ENCODE data around the gene FBXW2.
"Not testable (repeated sequence)": the region's sequence is repeated elsewhere in the genome, so short reads cannot be mapped to it uniquely, and the experiment has no call there.

The FBXW2 gene

GRCh38 chr9:120792898-120793765, at the start of gene FBXW2:
Gene FBXW2 (minus strand): TSS chr9:120793416. CDS start chr9:120788258, 5,158 bp downstream.
- peak; percentile 91 for DNase-seq (ENCODE audit: low spot score)

DNA sequence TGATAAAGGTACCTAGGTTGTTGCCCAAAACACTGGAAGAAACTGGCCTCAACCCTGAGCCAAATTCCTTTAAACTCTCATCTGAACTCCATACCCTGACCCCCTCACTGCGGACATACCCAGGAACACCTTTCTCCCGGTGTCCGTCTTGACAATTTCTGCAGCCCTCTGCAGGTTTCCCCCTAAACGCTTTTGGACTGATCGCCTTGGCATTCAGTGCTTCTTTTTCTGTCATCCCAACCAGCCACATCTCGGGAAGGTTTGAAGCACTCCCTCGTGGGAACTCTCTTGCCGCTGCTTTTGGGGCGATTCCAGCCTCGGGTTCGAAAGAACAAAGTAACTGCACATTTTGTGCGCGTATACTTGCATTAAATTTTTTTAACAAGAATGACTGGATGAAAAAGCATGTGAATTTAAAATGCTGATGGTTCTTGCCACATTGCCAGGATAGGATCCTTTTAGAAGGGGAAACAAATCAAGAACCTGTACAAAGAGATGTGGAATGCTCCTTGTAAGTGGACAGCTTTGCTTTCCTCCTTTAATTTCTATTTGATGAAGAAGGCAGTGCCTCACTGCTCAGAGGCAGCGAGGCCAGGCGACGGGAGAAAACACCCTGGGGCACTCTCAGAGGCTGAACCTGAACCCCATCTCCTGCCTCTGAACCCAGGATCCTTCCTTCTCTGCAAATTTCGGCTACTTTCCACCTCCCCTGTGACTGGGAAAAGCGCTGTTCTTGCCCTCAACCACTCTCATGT, 48.9 kb upstream of the FBXW2 start:
- no peak for DNase-seq (ENCODE audit: low spot score)

GRCh38 chr9:120839146-120839545, 45.9 kb upstream of the FBXW2 start:
- no peak for DNase-seq (ENCODE audit: low spot score)

GRCh38 chr9:120837921-120838320, 44.7 kb upstream of the FBXW2 start:
- no peak for DNase-seq (ENCODE audit: low spot score)

GRCh38 chr9:120833325-120833724, 40.1 kb upstream of the FBXW2 start:
- no peak for DNase-seq (ENCODE audit: low spot score)

GRCh38 chr9:120832807-120833206, 39.6 kb upstream of the FBXW2 start:
- no peak for DNase-seq (ENCODE audit: low spot score)

- no peak for DNase-seq (ENCODE audit: low spot score)
Observed at GRCh38 chr9:120830865-120831264, 37.6 kb upstream of the FBXW2 start.

- no peak for DNase-seq (ENCODE audit: low spot score)
Observed at GRCh38 chr9:120830151-120830550, 36.9 kb upstream of the FBXW2 start.

DNA sequence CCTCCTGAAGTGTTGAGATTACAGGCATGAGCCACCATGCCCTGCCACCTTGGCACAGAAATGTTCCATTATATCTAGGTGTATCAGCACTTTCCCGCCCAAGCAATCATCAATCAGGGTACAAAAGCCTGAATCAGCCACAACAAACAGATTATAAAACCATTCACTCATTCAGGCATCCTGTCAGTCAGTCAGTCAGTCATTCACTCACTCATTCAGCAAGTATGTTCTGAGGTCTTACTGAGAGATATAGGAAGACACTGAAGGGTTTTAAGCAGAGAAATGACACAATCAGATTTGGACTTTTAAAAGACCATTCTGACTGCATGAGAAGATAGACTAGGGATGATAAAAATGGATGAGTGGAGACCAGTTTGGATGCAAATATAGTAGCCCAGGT, 36.4 kb upstream of the FBXW2 start:
- no peak for DNase-seq (ENCODE audit: low spot score)

DNA sequence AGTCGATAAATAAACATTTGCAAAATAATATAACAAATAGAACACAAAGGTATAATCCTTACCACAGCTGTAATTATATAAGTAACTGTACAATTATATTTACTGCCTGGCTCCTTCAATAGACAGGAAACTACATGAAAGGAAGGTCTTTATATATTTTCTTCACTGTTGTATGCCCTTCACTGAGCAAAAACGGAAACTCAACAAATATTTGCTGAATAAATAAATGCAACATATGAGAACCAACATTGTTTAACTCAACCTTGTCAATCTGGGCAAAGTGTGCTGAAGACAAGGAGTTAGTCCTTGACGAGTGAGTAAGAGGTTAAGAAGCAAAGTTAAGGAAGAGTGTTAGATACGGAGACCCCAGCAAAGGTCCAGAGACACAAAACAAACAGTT, 26.9 kb upstream of the FBXW2 start:
- no peak for DNase-seq (ENCODE audit: low spot score)

DNA sequence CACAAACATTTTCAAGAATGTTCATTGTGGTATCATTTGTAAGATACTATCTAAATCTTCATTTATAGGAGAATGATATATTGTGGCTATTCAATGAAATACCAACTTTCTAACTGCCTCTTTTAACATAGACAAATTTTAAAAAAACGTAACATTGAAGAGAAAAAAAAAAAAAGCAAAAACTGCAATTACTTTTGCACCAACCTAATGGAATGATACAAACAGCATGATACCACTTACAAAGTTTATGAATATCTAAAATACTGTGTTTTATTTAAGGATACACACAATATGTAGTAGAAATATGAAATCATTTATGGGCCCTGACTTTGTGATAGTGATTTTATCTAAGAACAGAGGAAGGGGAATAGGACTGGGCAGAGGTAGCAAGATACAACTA, 25.4 kb upstream of the FBXW2 start:
- DNase-seq (ENCODE audit: low spot score) = no peak

DNA sequence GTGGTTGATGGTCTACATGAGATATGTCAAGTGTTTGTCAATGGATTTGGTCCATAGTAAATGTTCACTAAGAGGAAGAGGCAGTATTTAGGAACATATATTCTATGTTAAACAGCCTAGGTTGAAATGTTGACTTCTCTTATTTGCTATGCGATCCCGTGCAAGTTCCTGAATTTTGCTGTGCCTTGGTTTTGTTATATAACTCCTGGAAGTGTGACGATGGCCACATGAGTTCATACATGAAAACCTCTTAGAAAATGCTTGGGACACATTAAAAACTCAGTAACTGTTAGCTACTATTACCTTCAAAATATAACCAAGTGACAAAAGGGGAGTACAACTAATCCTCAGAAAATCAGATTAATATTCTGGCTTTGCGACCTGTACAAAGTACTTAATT, 21.9 kb upstream of the FBXW2 start:
- DNase-seq (ENCODE audit: low spot score) = no peak

DNA sequence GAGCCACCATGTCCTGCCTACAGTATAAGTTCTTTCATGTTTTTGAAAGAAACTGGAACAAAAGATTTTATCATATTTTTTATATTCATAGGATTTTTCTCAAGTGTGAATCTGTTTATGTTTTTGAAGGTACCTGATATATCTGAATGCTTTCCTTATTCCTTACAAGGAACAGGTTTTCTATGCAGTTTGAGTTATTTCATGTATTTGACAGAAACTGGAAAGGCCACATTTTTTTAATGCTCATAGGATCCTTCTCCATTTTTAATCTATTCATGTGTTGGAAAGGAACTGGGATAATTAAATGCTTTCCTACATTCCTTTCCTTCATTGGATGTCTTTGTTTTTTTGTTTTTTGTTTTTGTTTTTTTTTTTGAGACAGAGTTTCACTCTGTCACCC, 15.7 kb upstream of the FBXW2 start:
- no peak for DNase-seq (ENCODE audit: low spot score)

- no peak for DNase-seq (ENCODE audit: low spot score)
Observed at GRCh38 chr9:120807607-120808379, 14.6 kb upstream of the FBXW2 start.

- not testable (repeated sequence) for DNase-seq (ENCODE audit: low spot score)
Observed at GRCh38 chr9:120804784-120805363, 11.7 kb upstream of the FBXW2 start.

DNA sequence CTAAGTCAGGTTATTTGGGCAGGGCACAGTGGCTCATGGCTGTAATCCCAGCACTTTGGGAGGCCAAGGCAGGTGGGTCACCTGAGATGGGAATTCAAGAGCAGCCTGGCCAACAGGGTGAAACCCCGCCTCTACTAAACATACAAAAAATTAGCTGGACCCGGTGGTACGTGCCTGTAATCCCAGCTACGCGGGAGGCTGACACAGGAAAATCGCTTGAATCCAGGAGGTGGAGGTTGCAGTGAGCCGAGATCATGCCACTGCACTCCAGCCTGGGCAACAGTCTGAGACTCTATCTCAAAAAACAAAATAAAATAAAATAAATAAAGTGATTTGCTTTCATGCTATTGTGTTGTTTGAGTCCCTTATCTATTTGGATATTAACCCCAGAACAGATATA, 8.2 kb upstream of the FBXW2 start:
- no peak for DNase-seq (ENCODE audit: low spot score)

DNA sequence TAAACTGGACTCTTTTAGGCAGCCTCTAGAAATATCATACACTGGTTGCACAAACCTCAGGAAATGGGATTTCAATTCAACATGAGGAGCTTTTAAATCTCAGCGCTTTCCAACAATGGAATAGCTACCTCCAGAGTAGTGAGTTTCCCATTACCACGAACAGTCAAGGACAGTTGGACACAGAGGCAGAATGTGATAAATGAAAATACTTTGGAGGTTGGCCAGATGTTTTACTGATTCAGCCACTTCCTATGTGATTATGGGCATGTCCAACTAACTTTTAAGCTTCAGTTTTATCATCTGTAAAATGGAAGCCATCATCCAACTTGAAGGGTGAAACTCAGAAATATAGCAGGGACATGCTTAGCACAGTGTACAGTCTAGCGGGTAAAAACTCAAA, 2.1 kb downstream of the FBXW2 start:
- no peak for DNase-seq (ENCODE audit: low spot score)

GRCh38 chr9:120787933-120788332, 5.3 kb downstream of the FBXW2 start:
- DNase-seq (ENCODE audit: low spot score) = no peak

DNA sequence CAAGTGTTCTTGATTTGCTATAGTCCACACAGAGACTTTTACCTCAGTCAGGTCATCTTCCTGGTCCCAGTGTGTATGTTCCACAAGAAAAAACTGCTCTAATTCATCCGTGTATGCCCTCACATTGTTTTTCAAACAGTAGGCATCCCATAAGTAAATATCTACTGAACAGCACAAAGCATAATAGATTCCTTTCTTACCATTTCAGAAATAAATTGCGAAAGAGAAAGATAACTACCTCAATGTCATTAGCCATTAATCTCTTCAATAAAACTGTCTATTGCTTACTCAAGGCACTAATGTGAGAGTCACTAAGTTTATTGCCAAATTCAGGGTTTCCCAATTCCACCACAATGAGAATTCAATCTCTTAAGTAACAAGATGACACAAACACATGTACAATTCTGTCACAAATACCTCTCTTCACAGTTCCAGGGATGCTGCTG, 9.6 kb downstream of the FBXW2 start:
- DNase-seq (ENCODE audit: low spot score) = no peak

- no peak for DNase-seq (ENCODE audit: low spot score)
Observed at GRCh38 chr9:120781236-120781635, 12.0 kb downstream of the FBXW2 start.

DNA sequence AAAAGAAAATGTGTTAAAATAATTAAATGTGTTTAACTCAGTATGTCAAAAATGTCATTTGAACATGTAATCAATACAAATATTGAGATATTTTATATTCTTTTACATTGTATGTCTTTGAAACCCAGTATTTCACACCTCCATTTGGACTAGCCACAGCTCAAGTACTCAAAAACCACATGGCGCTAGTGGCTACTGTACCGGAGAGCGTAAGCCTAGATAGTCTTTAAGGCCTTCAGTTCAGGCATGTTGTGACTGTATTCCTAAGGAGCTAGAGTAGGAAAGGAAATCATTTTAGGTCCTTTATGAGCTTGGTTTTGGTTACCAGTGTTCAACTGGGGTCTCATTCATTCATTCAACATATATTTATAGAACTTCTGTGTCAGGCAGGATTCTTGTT, 12.8 kb downstream of the FBXW2 start:
- DNase-seq (ENCODE audit: low spot score) = no peak

- no peak for DNase-seq (ENCODE audit: low spot score)
Observed at GRCh38 chr9:120779227-120779626, 14.0 kb downstream of the FBXW2 start.
